GM08714 (cell line): ENCODE data around the gene TTC23.
"Not testable (repeated sequence)": the region's sequence is repeated elsewhere in the genome, so short reads cannot be mapped to it uniquely, and the experiment has no call there.

Experiments
- H3K4me3 ChIP-seq: fragments of 200-500 bp; sonication (Bioruptor generic); 2 replicates; pipeline ENCODE4 v1.5.1; 2014; ENCODE audit warnings: mild to moderate bottlenecking, low read length, inconsistent platforms
- ZNF274 ChIP-seq: IDR thresholded peaks from 2 replicates; pipeline ENCODE4 v1.6.1; 2012; ENCODE audit warnings: mild to moderate bottlenecking, low read depth, low read length

The TTC23 gene

GRCh38 chr15:99122831-99123712, 126.3 kb downstream of the TTC23 start:
- no peak overlapping the region for H3K4me3 ChIP-seq
- no peak for TF ChIP-seq ZNF274

- no peak for TF ChIP-seq ZNF274
- no peak overlapping the region for H3K4me3 ChIP-seq
These were observed 127.5 kb downstream of the TTC23 start for GRCh38 chr15:99121691-99122410.

- no peak for TF ChIP-seq ZNF274
- no peak overlapping the region for H3K4me3 ChIP-seq
These were observed 128.2 kb downstream of the TTC23 start for GRCh38 chr15:99121207-99121606.

DNA sequence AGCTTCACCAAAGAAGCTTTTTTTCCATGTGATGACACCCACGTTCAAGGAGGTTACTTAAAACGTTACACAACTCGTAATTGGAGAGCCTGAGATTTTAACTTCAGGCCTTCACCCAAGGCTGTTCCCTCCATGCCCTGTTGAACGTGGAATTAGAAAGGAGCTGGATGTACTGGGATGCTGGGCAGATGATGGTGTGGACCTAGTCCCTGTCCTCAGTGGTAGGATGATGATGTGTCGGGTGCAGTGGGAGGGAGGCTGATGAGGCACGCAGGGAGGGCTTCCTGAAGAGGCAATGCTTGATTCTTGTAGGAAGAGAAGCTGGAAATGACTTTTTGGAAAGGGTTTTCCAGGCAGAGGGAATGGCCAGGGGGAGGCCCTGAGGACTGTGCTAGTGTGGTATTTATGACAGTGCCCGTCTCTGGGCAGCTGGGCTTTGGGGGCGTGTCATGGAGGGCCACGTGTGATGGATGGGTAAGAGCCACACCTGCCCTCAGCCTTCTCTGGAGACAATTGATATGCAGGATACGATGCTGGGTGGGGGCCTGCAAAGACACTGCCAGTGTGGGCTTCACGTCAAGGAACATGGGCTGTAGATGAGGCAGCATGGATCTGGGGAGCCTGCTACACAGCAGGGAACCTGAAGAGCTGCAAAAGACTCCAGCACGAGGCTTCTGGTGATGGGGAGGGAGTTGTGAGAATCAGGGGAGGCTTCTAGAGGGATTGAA, 129.2 kb downstream of the TTC23 start:
- no peak overlapping the region for H3K4me3 ChIP-seq
- no peak for TF ChIP-seq ZNF274

DNA sequence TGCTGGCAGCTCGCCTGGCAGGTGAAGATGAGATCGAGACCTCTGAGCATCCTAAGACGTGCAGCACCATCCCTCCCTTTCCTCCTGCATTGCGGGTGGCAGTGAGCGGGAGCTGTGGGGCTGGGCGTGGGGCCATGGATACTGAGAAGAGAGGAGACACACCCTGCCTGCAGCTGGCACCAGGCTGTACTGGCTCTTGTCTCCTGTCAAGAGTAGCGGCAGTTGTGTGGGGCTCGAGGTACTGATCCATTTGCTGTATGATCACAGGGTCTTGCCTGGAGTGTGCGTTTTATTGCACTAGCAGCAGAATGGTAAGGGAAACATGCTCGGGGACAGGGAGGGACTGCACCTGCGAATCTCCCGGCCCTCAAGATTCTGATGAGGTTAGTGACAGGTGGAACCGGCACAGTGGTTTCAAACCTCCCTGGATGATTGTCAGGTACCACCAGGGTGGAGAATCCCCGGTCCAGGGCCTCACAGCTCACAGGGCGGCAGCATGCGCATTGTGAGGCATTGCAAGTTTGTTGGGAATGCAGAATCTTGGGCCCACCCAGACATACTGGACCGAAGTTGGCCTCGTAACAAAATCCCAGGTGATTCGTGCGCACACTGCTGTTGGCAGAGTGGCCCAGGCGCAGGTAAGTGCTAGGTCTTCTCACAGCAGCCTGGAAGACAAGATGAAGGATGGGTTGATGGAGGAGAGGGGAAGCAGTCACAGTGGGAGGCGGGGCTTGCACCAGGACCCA, 130.4 kb downstream of the TTC23 start:
- TF ChIP-seq ZNF274, result no peak
- H3K4me3 ChIP-seq, result no peak overlapping the region

- no peak overlapping the region for H3K4me3 ChIP-seq
- no peak for TF ChIP-seq ZNF274
These were observed 131.1 kb downstream of the TTC23 start for GRCh38 chr15:99118258-99118632.

DNA sequence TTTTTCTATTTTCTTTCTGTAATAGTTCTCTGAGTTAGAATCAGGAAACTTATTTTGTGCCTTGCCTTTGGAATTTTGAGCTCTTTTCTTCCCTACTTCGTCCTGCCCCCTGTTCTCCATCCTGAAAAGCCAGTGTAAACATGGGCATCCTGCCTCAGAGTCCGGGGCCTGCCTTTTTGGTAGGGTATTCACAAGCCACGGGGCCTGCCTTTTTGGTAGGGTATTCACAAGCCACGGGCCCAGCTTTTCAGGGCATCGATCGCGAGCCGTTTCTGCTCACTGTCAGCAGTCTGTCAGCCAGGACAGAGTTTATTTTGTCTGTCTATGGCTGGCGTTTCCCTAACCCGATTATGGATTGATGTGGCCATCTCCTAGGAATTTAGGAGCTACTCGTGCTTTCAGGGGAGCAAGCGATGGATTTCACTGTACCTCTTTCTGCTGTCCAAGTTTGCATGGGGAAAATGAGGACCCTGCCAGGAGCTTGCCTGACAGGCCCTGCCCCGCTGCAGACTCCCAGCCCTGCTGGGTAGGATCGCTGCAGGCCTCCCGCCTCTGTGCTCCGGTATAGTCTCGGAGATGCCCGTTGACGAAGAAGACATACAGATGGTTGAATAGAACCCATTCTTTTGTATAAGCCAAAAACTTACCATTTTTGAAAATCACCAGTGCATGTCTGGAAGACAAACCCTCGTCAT, 131.7 kb downstream of the TTC23 start:
- no peak overlapping the region for H3K4me3 ChIP-seq
- TF ChIP-seq ZNF274, result no peak

DNA sequence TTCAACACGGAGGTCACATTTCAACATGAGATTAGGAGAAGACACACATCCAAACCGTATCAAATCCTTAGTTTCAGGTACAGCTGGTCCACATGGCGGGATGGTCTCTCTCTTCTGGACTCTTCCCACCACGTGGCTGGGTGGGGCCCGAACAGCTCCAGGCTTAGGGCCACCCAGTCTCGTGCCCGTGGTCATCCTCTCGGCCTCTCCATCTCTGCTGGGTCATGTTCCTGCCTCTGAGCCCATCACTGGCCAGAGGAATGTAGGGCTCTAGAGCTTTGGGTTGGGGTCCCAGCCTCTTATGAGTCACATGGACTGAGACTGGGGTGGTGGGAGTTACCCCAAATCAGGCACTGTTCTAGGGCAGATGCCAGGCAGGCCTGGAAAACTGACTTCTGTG, 132.3 kb downstream of the TTC23 start:
- no peak for TF ChIP-seq ZNF274

DNA sequence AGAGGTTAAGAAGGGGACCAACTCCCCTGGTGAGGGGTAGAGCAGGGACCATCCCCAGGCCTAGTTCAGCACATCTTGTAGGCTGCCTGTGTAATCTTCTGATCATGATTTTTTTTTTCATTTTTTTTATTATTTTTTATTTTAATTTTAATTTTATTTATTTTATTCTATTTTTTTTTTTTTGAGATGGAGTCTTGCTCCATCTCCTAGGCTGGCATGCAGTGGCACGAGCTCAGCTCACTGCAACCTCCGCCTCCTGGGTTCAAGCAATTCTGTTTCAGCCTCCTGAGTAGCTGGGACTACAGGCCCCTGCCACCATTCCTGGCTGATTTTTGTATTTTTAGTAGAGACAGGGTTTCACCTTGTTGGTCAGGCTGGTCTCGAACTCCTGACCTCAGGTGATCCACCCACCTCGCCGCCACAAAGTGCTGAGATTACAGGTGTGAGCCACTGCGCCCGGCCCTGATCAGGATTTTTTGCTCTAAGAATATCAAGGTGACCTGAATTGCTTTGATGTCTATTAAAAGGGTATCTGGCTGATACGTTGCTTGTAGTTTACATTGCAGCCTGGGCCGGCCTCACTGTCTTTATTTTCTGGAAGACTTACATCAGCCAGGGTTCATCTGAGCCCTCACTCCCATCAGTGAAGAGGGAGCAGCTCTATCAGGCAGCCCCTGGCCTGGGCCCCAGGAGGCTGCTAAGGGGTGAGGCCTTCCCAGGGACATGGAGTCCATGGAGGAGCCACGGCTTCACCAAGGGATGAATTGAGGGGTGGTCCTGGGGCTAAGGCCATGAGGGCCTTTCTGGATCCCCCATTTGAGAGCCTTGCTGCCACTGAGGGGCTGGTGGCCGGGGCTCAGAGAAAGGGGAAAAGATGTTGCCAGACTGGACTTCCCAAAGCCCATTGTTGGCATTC, 133.8 kb downstream of the TTC23 start:
- no peak for TF ChIP-seq ZNF274
- no peak overlapping the region for H3K4me3 ChIP-seq

More for the DNA sequence above, 132.3 kb downstream of the TTC23 start:
- no peak overlapping the region for H3K4me3 ChIP-seq

DNA sequence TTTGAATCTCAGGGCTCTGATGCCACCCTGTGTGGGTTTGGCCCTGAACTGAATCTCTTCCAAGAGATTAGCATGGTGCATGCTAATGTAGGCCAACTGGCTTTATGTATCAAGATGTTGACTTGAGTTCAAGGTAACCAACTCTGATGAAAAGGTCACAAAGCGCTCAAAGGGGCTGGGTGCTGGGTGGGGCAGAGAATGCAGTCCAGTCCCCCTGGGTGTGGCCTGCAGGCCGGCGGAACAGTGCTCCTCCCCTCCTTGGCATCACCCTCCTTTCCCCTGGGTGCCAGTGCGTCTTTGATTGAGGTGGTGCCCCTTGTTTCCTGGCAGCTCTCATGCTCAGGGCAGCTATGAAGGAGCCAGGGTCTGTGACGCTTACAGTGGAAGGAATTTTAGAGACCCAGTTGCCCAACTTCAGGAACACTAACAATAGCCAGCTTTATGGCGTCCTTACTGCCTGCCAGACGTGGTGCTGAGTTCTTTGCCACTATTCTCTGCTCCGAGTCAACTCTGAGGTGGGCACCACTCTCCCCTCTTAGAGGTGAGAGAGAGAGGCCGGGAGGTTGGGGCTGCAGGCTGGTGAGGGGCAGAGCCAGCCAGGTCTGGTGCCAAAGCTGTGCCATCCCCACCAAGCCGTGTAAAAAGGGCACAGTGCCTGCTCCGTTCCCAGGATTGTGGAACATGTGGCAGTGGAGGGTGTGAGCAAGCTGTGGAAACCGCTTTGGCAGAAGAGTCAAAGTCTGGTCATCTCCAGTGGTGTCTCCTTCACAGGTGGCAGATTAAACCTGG, 134.7 kb downstream of the TTC23 start:
- no peak overlapping the region for H3K4me3 ChIP-seq
- TF ChIP-seq ZNF274, result no peak

DNA sequence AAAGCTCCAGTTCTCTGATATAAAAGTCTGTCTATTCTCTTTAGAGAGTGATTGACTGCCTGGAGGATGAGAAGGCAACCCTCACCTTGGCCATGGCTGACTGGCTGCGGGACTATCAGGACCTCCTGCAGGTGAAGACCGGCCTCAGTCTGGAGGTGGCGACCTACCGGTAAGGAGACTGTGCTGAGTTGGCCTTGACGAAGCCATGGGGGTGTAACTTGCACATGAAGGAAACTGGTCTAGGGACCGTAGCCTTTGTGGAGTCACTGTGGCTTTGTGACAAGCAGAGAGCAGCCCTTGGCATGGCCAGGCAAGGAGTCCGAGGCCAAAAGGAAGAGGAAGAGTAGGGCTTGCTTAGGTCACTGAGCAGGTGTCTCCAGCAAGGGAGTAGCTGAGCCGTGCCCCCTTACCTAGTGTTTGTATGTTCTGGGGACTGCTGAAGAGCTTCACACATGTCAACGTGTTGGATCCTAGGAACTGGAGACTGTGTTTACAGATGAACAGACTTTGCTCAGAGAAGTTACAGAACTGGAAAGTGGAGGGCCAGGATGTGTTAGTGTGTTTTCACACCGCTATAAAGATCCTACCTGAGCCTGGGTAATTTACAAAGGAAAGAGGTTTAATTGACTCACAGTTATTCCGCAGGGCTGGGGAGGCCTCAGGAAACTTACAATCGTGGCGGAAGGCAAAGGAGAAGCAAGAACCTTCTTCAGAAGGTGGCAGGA, 135.7 kb downstream of the TTC23 start:
- H3K4me3 ChIP-seq, result no peak overlapping the region
- no peak for TF ChIP-seq ZNF274

GRCh38 chr15:99111641-99112040, 137.7 kb downstream of the TTC23 start:
- not testable (repeated sequence) for H3K4me3 ChIP-seq
